Psoas muscle (tissue), 8 donors: ENCODE data around the gene CD63. TPM values are rescaled to one million over a fixed set of nuclear protein-coding genes. Genes with fewer than 3 reads are reported as not detected.

ENCODE experiments used
- ATAC-seq, 4 donors: fragments of 200-7000 bp; cut with Tn5 transposase; one replicate each; pipeline ENCODE4 v1.9.1; 2020; ENCODE audit warnings: moderate library complexity in 3 of 4, mild to moderate bottlenecking in 2 of 4
- DNase-seq, 2 donors: peaks; one replicate each; pipeline ENCODE4 v3.0.0-alpha.2; 2020
- H3K27ac ChIP-seq: fragments of 200-600 bp; one replicate; pipeline ENCODE4 v1.8.0; 2022
- H3K27me3 ChIP-seq, 3 donors: fragments of 200-600 bp in 1 of 3; one replicate each; pipeline versions ENCODE4 v1.6.1 to v1.8.0; 2013 to 2022; ENCODE audit warnings: low read length in 2 of 3, mild to moderate bottlenecking in 2 of 3, moderate library complexity in 1 of 3; ENCODE audit not compliant: insufficient read depth in 3 of 3
- H3K36me3 ChIP-seq, 2 donors: fragments of 200-600 bp in 1 of 2; one replicate each; pipeline versions ENCODE4 v1.6.1 to v1.8.0; 2013 to 2022; ENCODE audit warnings: low read depth in 1 of 2, mild to moderate bottlenecking in 1 of 2, moderate library complexity in 1 of 2; ENCODE audit not compliant: insufficient read depth in 1 of 2
- H3K4me1 ChIP-seq: fragments of 200-600 bp; one replicate; pipeline ENCODE4 v1.8.0; 2022
- H3K4me3 ChIP-seq: fragments of 200-600 bp; one replicate; pipeline ENCODE4 v1.8.0; 2022; ENCODE audit warnings: mild to moderate bottlenecking
- H3K9me3 ChIP-seq: fragments of 200-600 bp; one replicate; pipeline ENCODE4 v1.8.0; 2022
- WGBS, 3 donors: extraction: QIAGEN DNeasy Blood & Tissue Kit; methylation state at CpG; one replicate each; pipeline versions ENCODE4 v1.1.6 to v1.1.7; 2013; 5-methylcytosine and 5-hydroxymethylcytosine counted together
- intact Hi-C, 2 donors: fragments of 100-400 bp; cut with DNase I; formaldehyde crosslinking; loops; one replicate each; pipeline versions ENCODE4 v1.11.0 to v1.14.2; 2022
- long read RNA-seq, 2 donors: library from polyadenylated mRNA; unstranded; transcript quantifications; one replicate each; pipeline ENCODE4 v2.0.0, GENCODE V29; 2021
- polyA plus RNA-seq, 3 donors: library from polyadenylated mRNA; stranded (reverse); fragments of 200-250 nt; gene quantifications; one replicate each; pipeline ENCODE4 v1.2.3, GENCODE V29; 2013
- total RNA-seq, 4 donors: library from RNA; stranded (reverse); fragmentation: NEBNext Ultra II Directional in 2 of 4; extraction: Animal tissue kit (Norgen Biotek cat#: 25700) in 2 of 4; gene quantifications; one replicate each; pipeline versions ENCODE4 v1.2.1 to v1.2.4, GENCODE V29; 2021 to 2023
- TF ChIP-seq, protein P1 (sequence below): fragments of 200-600 bp; IDR thresholded peaks from one replicate; pipeline ENCODE4 v1.8.0; 2022; ENCODE audit warnings: antibody characterized with exemption
- donor health status: healthy with polysubstance abuse.
- donor health status: DM: no; HTN: no; CAD: no; lungs with moderate emphysema.
- donor health status: Bipolar disorder and iron deficiency.
- donor health status: healthy.
- donor health status: DM: yes; HTN: yes; CAD: no.
- donor health status: DM: no; HTN: no; CAD: no.
- donor health status: DM: no; HTN: no; CAD: no.
- donor health status: DM: yes; HTN: yes; CAD: no.

Gene CD63
- total RNA-seq (1,000 to 10,000 TPM in 2 of 4 donors, 100 to 1,000 TPM in 2; 592 to 1,401 (median 983) TPM), polyA plus RNA-seq (1,000 to 10,000 TPM; 1,147 to 2,407 (median 1,257) TPM)
- long read RNA-seq, donor 1, transcript CD63-201 (8 exons, 1,070 nt), result major isoform, 180 of 209 reads
- long read RNA-seq, donor 1, transcript CD63-214 (7 exons, 949 nt), result minor isoform, 6 of 209 reads
- long read RNA-seq, donor 1, partial matches to known transcripts, result 7 of 209 reads
- long read RNA-seq, donor 1, other reads (novel, unspliced or antisense), result 8 of 209 reads
- long read RNA-seq, donor 2, transcript CD63-208 (8 exons, 1,233 nt), result minor isoform, 13 of 537 reads
- long read RNA-seq, donor 2, transcript CD63-214 (7 exons, 949 nt), result minor isoform, 13 of 537 reads
- long read RNA-seq, donor 2, transcript CD63-205 (3 exons, 499 nt), result minor isoform, 5 of 537 reads
- long read RNA-seq, donor 2, transcript CD63-201 (8 exons, 1,070 nt), result major isoform, 477 of 537 reads
- long read RNA-seq, donor 2, partial matches to known transcripts, result 16 of 537 reads
- long read RNA-seq, donor 2, other reads (novel, unspliced or antisense), result 12 of 537 reads

DNA sequence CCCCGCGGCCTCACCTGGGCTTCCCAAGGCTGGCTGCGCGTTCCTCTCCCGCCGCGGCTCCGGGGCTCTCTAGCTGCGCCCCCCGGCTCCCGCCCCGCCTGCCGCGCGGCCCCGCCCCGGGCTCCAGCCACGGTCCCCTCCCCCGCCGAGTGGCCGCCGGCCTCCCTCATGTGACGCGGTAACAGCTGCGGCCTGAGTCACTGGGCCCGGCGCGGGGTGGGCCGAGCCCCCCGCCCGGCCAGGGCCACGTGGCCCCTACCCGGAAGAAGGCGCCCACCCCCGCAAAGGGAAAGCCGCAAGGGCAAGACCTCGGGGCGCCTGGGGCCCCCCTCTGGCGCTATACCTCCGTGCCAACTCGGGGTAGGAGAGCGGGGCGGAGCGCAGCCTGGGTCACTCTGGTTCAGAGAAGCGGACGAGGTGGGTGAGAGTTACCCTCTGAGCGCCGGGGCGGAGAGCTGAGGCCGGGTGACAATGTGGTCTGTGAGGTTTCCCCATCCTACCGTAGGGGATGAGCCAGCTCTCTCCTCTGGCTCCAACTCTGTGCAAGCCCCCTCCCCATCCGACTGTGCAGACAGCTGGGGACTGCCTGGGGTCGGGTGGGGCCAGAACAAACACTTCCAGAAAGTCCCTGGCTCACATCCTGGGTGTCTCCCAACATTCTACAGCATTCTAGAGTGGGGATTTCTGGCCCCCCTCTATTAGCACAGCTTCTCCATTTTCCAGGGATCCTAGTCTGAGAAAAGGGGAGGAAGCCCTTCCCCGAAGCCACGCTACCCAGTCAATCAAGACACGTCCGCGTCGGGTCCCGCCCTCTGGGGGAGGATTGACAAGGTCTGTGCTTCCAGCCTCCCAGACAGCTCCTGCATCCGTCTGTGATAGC lies at the start of gene CD63:
TSS of gene CD63 (minus strand) at position 71 of the 880 bp plus-strand sequence. CDS start 668 bp downstream, outside the sequence.
- DNase-seq (peak; percentile 95 to 96), ATAC-seq (peak; percentile 83 to 88 (median 86))
- peaks cover 5 to 39% of the 10 kb centered on the region in 2 donors for H3K36me3 ChIP-seq
- intact Hi-C loops, result loop anchor here in 1 of 2 donors (2.0 kb wide), 1 partner anchor 24 kb away; no protein-coding TSS in a partner anchor
- TF ChIP-seq, protein P1, sequence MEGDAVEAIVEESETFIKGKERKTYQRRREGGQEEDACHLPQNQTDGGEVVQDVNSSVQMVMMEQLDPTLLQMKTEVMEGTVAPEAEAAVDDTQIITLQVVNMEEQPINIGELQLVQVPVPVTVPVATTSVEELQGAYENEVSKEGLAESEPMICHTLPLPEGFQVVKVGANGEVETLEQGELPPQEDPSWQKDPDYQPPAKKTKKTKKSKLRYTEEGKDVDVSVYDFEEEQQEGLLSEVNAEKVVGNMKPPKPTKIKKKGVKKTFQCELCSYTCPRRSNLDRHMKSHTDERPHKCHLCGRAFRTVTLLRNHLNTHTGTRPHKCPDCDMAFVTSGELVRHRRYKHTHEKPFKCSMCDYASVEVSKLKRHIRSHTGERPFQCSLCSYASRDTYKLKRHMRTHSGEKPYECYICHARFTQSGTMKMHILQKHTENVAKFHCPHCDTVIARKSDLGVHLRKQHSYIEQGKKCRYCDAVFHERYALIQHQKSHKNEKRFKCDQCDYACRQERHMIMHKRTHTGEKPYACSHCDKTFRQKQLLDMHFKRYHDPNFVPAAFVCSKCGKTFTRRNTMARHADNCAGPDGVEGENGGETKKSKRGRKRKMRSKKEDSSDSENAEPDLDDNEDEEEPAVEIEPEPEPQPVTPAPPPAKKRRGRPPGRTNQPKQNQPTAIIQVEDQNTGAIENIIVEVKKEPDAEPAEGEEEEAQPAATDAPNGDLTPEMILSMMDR, result no peak
- peaks cover 47% of the 10 kb centered on the region for H3K4me1 ChIP-seq
- no peaks in the 10 kb centered on the region for H3K27me3 ChIP-seq
- peak within 1 kb of the TSS; percentile 94 for H3K27ac ChIP-seq
- H3K9me3 ChIP-seq, result no peaks in the 10 kb centered on the region
- WGBS, 3 donors, result 0 to 1% (median 0%) methylated on average over 34 to 61 of the region's 61 CpGs
- H3K4me3 ChIP-seq, result peak within 1 kb of the TSS; percentile 98

DNA sequence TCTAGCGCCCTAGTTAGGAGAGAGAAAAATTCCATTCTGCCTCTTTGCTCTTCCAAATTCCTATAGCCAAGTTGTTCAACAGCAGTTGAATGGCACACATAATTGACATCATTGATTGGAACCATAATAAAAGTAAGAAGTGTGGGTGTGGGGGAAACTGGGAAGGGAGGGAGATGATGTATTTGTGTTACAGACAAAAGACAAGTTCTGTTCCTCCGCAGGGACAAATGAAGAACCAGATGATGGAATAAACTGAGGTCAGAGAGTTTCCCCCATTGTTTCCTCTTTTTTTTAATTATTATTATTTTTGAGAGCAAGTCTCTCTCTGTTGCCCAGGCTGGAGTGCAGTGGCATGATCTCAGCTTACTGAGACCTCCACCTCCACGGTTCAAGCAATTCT lies 49.0 kb upstream of the CD63 start:
- ATAC-seq, result no peak
- no peak overlapping the region for H3K27ac ChIP-seq
- DNase-seq, result no peak
- no peaks in the 10 kb centered on the region for H3K9me3 ChIP-seq
- 89 to 98% (median 95%) methylated on average over 3 of the region's 3 CpGs for WGBS, 3 donors
- no peak overlapping the region for H3K4me3 ChIP-seq
- TF ChIP-seq, protein P1, result no peak
- H3K36me3 ChIP-seq, result peaks cover 0 to 85% of the 10 kb centered on the region in 2 donors
- no peaks in the 10 kb centered on the region for H3K27me3 ChIP-seq
- intact Hi-C loops, result no loop called here
- no peaks in the 10 kb centered on the region for H3K4me1 ChIP-seq

- Histone ChIP-seq H3K27me3 (no peaks in the 10 kb centered on the region), H3K27ac (peak overlapping the region; percentile 56), H3K9me3 (no peaks in the 10 kb centered on the region), H3K4me1 (peaks cover 10% of the 10 kb centered on the region), H3K36me3 (peaks cover 0 to 50% of the 10 kb centered on the region in 2 donors), H3K4me3 (no peak overlapping the region)
- TF ChIP-seq, protein P1, result no peak
- no peak for DNase-seq
- intact Hi-C loops, result no loop called here
- 20 to 31% (median 26%) methylated on average over 6 of the region's 6 CpGs for WGBS, 3 donors
- ATAC-seq, result peak; percentile 57 to 74 (median 66)
Measured at GRCh38 chr12:55771736-55772135, 42.9 kb upstream of the CD63 start.

DNA sequence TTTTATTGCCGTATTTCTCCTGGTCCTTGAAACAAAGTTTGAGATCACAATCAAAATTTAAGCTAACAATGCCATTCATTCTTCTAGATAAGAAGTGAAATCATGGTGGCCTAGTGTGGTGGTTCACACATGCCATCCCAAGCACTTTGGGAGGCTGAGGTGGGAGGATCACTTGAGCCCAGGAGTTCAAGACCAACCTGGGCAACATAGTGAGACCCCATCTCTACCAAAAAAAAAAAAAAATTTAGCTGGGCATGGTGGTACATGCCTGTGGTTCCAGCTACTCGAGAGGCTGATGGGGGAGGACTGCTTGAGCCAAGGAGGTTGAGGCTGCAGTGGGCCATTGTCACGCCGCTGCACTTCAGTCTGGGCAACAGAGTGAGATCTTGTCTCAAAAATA lies 38.3 kb upstream of the CD63 start:
- TF ChIP-seq, protein P1, result no peak
- Histone ChIP-seq H3K4me1 (peaks cover 8% of the 10 kb centered on the region), H3K27ac (no peak overlapping the region), H3K36me3 (peaks cover 0 to 49% of the 10 kb centered on the region in 2 donors), H3K4me3 (no peak overlapping the region), H3K9me3 (no peaks in the 10 kb centered on the region), H3K27me3 (no peaks in the 10 kb centered on the region)
- no peak for DNase-seq
- no peak for ATAC-seq
- intact Hi-C loops, result no loop called here
- WGBS, 3 donors, result 97 to 99% (median 97%) methylated on average over 4 of the region's 4 CpGs
